WERI-Rb-1 (cell line): Measurements from ENCODE around the gene UNKL.
"Not testable (repeated sequence)": the region's sequence is repeated elsewhere in the genome, so short reads cannot be mapped to it uniquely, and the experiment has no call there.

ENCODE experiments used
- DNase-seq: peaks from one replicate; pipeline ENCODE4 v3.0.0-alpha.2; 2020
- H3K27ac ChIP-seq: fragments of 250-450 bp; sonication (Bioruptor Pico); 2 replicates; pipeline ENCODE4 v1.5.1; 2020; ENCODE audit warnings: mild to moderate bottlenecking, moderate library complexity
- H3K27me3 ChIP-seq: fragments of 250-450 bp; sonication (Bioruptor Pico); 2 replicates; pipeline ENCODE4 v1.5.1; 2021; ENCODE audit warnings: mild to moderate bottlenecking, low read depth, moderate library complexity; ENCODE audit not compliant: insufficient read depth, severe bottlenecking
- H3K36me3 ChIP-seq: fragments of 250-450 bp; sonication (Bioruptor Pico); 2 replicates; pipeline ENCODE4 v1.5.1; 2020; ENCODE audit warnings: mild to moderate bottlenecking, moderate library complexity
- H3K4me3 ChIP-seq: 2 replicates; pipeline ENCODE4 v1.5.1; 2011; ENCODE audit warnings: low read depth, mild to moderate bottlenecking, control low read depth, low read length
- H3K9me3 ChIP-seq: fragments of 250-450 bp; sonication (Bioruptor Pico); 2 replicates; pipeline ENCODE4 v1.5.1; 2021; ENCODE audit warnings: mild to moderate bottlenecking, moderate library complexity; ENCODE audit not compliant: severe bottlenecking
- TF ChIP-seq, protein P1 (sequence below): IDR thresholded peaks from 2 replicates; pipeline ENCODE4 v1.5.1; 2011; ENCODE audit warnings: low read depth, mild to moderate bottlenecking, control low read depth, inconsistent platforms, low read length

The UNKL gene

GRCh38 chr16:1331712-1332617 lies 82.5 kb downstream of the UNKL start:
- H3K27me3 ChIP-seq: peaks cover 59% of the 10 kb centered on the region
- H3K27ac ChIP-seq: no peak overlapping the region
- TF ChIP-seq, protein P1, sequence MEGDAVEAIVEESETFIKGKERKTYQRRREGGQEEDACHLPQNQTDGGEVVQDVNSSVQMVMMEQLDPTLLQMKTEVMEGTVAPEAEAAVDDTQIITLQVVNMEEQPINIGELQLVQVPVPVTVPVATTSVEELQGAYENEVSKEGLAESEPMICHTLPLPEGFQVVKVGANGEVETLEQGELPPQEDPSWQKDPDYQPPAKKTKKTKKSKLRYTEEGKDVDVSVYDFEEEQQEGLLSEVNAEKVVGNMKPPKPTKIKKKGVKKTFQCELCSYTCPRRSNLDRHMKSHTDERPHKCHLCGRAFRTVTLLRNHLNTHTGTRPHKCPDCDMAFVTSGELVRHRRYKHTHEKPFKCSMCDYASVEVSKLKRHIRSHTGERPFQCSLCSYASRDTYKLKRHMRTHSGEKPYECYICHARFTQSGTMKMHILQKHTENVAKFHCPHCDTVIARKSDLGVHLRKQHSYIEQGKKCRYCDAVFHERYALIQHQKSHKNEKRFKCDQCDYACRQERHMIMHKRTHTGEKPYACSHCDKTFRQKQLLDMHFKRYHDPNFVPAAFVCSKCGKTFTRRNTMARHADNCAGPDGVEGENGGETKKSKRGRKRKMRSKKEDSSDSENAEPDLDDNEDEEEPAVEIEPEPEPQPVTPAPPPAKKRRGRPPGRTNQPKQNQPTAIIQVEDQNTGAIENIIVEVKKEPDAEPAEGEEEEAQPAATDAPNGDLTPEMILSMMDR: no peak
- H3K4me3 ChIP-seq: no peak overlapping the region
- DNase-seq: peak; percentile 51
- H3K36me3 ChIP-seq: no peaks in the 10 kb centered on the region
- peaks cover 9% of the 10 kb centered on the region for H3K9me3 ChIP-seq

DNA sequence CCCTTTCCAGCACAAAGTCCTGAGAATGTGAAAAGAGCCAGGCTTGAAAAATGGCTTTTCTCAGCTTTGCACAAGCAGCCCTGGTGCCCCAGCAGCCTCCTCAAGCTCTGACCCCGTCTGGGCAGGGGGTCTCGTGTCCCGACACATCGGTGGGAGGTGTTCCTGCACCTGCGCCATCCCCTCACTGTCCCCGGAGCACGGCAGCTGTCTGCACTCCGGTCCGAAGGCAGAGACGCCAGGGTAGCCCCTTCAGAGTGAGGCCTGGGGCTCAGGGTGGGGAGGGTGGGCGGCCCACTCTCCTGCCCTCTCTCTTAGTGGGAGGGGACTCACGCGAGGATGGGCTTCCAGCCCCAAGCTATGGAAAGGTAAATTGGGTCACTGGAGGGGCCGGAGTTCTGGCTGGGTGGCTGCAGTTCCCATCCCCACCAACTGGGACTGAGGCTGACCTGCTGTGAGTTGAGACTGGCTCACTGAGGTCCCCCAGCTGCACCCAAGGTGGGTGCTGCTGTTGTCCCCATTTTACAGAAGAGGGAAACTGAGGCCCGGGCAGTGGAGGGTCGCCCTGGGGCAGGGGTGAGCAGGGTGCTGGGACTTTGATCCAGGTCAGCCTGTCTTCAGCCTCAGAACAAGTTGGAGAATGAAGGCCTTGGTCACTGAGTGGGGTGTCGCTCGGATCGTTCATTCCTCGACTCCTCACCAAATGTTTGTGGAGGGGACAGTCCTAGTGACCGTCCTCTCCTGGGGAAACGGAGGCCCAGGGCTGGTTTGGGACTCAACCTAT lies 83.4 kb downstream of the UNKL start:
- Histone ChIP-seq H3K27ac (no peak overlapping the region), H3K9me3 (peaks cover 9% of the 10 kb centered on the region), H3K27me3 (peaks cover 51% of the 10 kb centered on the region), H3K4me3 (no peak overlapping the region), H3K36me3 (no peaks in the 10 kb centered on the region)
- TF ChIP-seq, protein P1: no peak
- no peak for DNase-seq

GRCh38 chr16:1330260-1330914 lies 84.1 kb downstream of the UNKL start:
- peaks cover 9% of the 10 kb centered on the region for H3K9me3 ChIP-seq
- H3K36me3 ChIP-seq: peaks cover 2% of the 10 kb centered on the region
- peaks cover 43% of the 10 kb centered on the region for H3K27me3 ChIP-seq
- H3K4me3 ChIP-seq: no peak overlapping the region
- no peak overlapping the region for H3K27ac ChIP-seq
- DNase-seq: no peak
- TF ChIP-seq, protein P1: peak; percentile 75

- not testable (repeated sequence) for DNase-seq, H3K9me3 ChIP-seq, H3K4me3 ChIP-seq, H3K27ac ChIP-seq
- Histone ChIP-seq H3K36me3 (peaks cover 16% of the 10 kb centered on the region), H3K27me3 (peaks cover 29% of the 10 kb centered on the region)
Measured at GRCh38 chr16:1328961-1329360, 85.5 kb downstream of the UNKL start.

- not testable (repeated sequence) for H3K27ac ChIP-seq, DNase-seq, H3K9me3 ChIP-seq, H3K4me3 ChIP-seq
- peaks cover 23% of the 10 kb centered on the region for H3K27me3 ChIP-seq
- H3K36me3 ChIP-seq: peaks cover 24% of the 10 kb centered on the region
Measured at GRCh38 chr16:1328136-1328535, 86.4 kb downstream of the UNKL start.

DNA sequence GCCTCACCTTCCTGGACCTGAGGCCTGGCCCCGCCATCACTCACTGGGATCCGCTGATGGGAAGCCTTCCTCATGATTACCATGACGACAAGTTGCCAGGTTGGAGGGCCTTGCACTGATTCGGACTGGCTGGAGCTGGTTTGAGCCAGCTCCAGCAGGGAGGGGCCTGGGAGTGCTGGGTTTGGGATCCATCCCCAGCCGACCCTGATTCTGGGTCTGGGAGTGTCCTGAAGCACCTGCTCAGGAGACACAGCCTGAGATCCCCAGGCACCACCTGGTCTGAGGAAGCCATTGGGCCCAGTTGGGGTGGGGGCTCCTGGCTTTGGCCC lies 86.9 kb downstream of the UNKL start:
- H3K36me3 ChIP-seq: peaks cover 28% of the 10 kb centered on the region
- no peak for DNase-seq
- H3K27ac ChIP-seq: no peak overlapping the region
- peaks cover 17% of the 10 kb centered on the region for H3K27me3 ChIP-seq
- no peak overlapping the region for H3K4me3 ChIP-seq
- H3K9me3 ChIP-seq: peaks cover 9% of the 10 kb centered on the region
- TF ChIP-seq, protein P1: no peak
